GM12875 (cell line): ENCODE measurements around the gene TESMIN.

Experiments
- H3K4me3 ChIP-seq: one replicate; pipeline ENCODE4 v1.5.1; 2011; ENCODE audit warnings: low read depth, low read length, control low read depth
- TF ChIP-seq, protein P1 (sequence below): IDR thresholded peaks from 2 replicates; pipeline ENCODE4 v1.5.1; 2011; ENCODE audit warnings: low read depth, mild to moderate bottlenecking, control low read depth, inconsistent platforms, low read length, moderate library complexity, borderline replicate concordance; ENCODE audit not compliant: insufficient read depth

TESMIN gene

GRCh38 chr11:68714060-68714856, 37.1 kb downstream of the TESMIN start:
- TF ChIP-seq, protein P1, sequence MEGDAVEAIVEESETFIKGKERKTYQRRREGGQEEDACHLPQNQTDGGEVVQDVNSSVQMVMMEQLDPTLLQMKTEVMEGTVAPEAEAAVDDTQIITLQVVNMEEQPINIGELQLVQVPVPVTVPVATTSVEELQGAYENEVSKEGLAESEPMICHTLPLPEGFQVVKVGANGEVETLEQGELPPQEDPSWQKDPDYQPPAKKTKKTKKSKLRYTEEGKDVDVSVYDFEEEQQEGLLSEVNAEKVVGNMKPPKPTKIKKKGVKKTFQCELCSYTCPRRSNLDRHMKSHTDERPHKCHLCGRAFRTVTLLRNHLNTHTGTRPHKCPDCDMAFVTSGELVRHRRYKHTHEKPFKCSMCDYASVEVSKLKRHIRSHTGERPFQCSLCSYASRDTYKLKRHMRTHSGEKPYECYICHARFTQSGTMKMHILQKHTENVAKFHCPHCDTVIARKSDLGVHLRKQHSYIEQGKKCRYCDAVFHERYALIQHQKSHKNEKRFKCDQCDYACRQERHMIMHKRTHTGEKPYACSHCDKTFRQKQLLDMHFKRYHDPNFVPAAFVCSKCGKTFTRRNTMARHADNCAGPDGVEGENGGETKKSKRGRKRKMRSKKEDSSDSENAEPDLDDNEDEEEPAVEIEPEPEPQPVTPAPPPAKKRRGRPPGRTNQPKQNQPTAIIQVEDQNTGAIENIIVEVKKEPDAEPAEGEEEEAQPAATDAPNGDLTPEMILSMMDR: no peak
- no peak overlapping the region for H3K4me3 ChIP-seq

DNA sequence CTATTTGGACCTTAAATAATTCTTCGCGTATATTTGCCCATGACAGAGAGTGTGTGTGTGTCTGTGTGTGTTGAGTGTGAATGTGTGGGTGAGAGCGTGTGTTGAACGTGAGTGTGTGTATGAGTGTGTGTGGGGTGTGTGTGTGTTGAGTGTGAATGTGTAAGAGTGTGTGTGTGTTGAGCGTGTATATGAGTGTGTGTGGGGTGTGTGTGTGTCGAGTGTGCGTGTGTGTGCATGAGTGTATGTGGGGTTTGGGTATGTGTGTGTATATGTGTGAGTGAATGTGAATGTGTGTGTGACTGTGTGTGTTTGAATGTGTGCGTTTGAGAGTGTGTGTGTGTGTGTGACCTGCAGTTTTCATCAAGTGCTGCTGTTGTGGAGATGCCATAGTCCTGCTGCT, 40.2 kb downstream of the TESMIN start:
- no peak overlapping the region for H3K4me3 ChIP-seq
- TF ChIP-seq, protein P1: no peak

DNA sequence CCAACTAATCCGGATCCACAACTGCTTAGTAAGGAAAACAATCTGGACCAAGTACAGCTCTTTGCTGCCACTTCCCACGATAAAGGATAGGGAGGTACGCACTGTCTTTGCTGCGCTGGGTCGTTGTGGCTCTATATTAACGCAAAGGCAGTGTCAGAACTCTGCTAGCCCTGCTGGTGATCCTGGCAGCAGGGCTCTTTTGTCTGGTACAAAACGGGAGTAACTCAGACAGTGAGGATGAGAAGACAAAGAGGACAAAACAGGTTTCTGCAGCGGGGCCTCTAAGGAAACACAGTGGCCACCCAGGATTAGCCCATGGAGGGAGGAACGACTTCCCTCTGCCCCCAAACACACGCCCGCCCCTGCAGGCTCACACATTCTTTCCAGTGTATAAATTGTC, 40.9 kb downstream of the TESMIN start:
- H3K4me3 ChIP-seq: no peak overlapping the region
- TF ChIP-seq, protein P1: no peak

DNA sequence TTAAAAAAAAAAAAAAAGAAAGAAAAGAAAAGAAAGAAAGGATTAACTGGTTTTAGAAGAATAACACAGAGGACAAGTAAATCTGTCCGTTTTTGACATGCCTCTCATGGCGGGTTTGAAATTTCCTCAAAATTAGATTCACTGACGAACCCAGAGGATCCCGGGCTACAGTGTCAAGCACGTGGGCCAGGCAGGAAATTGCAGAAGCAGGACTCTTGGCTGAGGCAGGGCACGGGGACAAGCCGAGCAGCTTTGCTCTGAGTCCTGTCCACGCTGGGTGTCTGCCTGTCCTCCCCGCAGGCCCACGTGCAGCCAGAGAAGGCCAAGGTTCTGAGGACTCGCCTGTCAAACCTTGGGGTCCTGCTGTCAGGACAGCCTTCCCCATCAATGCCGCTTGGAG, 42.3 kb downstream of the TESMIN start:
- TF ChIP-seq, protein P1: no peak

GRCh38 chr11:68707527-68707926, 43.8 kb downstream of the TESMIN start:
- no peak overlapping the region for H3K4me3 ChIP-seq
- TF ChIP-seq, protein P1: no peak

More for the DNA sequence above, 42.3 kb downstream of the TESMIN start:
- H3K4me3 ChIP-seq: no peak overlapping the region

GRCh38 chr11:68704887-68705286, 46.4 kb downstream of the TESMIN start:
- TF ChIP-seq, protein P1: no peak
- no peak overlapping the region for H3K4me3 ChIP-seq

GRCh38 chr11:68698993-68699392, 52.3 kb downstream of the TESMIN start:
- no peak overlapping the region for H3K4me3 ChIP-seq
- TF ChIP-seq, protein P1: no peak
